ENCODE data around the gene BCAS1. TPM values are rescaled to one million over a fixed set of nuclear protein-coding genes. Genes with fewer than 3 reads are reported as not detected.

BCAS1 gene
- total and polyA plus RNA-seq, 3 donors from 2014 or later: 2.4 to 8.8 (median 3.3) TPM

DNA sequence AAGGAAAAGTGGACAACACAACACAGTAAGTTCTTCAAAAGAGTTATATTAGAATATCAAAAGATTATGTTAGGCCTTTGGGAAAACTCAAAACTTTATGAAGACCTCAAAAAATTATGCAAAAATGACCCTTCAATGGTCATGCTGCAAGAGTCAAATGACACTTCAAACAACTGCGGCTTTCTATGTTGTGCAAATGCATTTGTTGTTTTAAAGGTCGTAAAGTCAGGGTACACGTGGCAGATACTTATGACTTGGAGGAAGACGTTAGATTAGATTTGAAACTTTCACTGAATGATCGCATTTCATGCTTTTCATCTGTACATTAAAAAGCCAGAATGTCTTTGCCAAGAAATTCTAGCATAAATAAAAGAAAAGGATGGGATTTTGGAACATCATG lies 31.4 kb downstream of the BCAS1 start:
- H3K4me1 ChIP-seq: no peaks in the 10 kb centered on the region
- H3K27me3 ChIP-seq: no peaks in the 10 kb centered on the region
- 73 to 79% methylated on average over 5 of the region's 5 CpGs for WGBS, 2 donors
- H3K4me3 ChIP-seq: no peak overlapping the region
- no peaks in the 10 kb centered on the region for H3K9me3 ChIP-seq
- no peak for DNase-seq
- intact Hi-C loops (cut with DNase I; ENCODE audit: low total_unique reads): no loop called here
- no peak overlapping the region for H3K27ac ChIP-seq
- H3K36me3 ChIP-seq (ENCODE audit: low read depth, missing control alignments): no peaks in the 10 kb centered on the region
- no peak for TF ChIP-seq POLR2A (IDR thresholded peaks at IDR 0.05)
- TF ChIP-seq, protein P1, sequence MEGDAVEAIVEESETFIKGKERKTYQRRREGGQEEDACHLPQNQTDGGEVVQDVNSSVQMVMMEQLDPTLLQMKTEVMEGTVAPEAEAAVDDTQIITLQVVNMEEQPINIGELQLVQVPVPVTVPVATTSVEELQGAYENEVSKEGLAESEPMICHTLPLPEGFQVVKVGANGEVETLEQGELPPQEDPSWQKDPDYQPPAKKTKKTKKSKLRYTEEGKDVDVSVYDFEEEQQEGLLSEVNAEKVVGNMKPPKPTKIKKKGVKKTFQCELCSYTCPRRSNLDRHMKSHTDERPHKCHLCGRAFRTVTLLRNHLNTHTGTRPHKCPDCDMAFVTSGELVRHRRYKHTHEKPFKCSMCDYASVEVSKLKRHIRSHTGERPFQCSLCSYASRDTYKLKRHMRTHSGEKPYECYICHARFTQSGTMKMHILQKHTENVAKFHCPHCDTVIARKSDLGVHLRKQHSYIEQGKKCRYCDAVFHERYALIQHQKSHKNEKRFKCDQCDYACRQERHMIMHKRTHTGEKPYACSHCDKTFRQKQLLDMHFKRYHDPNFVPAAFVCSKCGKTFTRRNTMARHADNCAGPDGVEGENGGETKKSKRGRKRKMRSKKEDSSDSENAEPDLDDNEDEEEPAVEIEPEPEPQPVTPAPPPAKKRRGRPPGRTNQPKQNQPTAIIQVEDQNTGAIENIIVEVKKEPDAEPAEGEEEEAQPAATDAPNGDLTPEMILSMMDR (IDR thresholded peaks at IDR 0.05): no peak

GRCh38 chr20:54037525-54037924 lies 32.9 kb downstream of the BCAS1 start:
- Histone ChIP-seq H3K27ac (no peak overlapping the region), H3K4me1 (no peaks in the 10 kb centered on the region), H3K27me3 (no peaks in the 10 kb centered on the region), H3K36me3 (ENCODE audit: low read depth, missing control alignments) (no peaks in the 10 kb centered on the region), H3K4me3 (no peak overlapping the region), H3K9me3 (no peaks in the 10 kb centered on the region)
- 0 to 64% methylated on average over 1 of the region's 1 CpG for WGBS, 2 donors
- intact Hi-C loops (cut with DNase I; ENCODE audit: low total_unique reads): no loop called here
- TF ChIP-seq, protein P1 (IDR thresholded peaks at IDR 0.05): no peak
- no peak for TF ChIP-seq POLR2A (IDR thresholded peaks at IDR 0.05)
- DNase-seq: no peak

DNA sequence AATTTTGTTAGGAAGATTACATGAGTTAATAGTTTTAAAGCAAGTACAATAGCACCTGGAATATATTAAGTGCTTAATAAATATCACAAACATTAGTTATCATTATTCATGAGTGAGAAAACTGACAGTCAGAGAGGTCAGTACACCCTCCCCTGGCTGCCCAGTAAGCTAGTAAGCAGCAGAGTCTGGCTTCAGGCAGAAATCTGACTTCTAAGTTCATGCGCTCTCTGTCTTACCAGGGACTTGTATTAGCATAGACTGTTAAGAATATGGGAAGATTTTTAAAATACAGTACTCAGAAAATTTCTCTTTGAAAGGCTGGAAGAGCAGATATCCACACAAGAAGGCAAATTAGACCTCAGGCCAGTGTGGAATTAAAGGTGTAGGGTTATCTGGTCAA lies 40.8 kb downstream of the BCAS1 start:
- H3K27ac ChIP-seq: no peak overlapping the region
- H3K9me3 ChIP-seq: no peaks in the 10 kb centered on the region
- no peaks in the 10 kb centered on the region for H3K36me3 ChIP-seq (ENCODE audit: low read depth, missing control alignments)
- no peaks in the 10 kb centered on the region for H3K4me1 ChIP-seq
- intact Hi-C loops (cut with DNase I; ENCODE audit: low total_unique reads): no loop called here
- 86 to 94% methylated on average over 1 of the region's 1 CpG for WGBS, 2 donors
- no peak for DNase-seq
- no peak overlapping the region for H3K4me3 ChIP-seq
- H3K27me3 ChIP-seq: no peaks in the 10 kb centered on the region
- TF ChIP-seq POLR2A (IDR thresholded peaks at IDR 0.05): no peak
- TF ChIP-seq, protein P1 (IDR thresholded peaks at IDR 0.05): no peak

- no peaks in the 10 kb centered on the region for H3K36me3 ChIP-seq (ENCODE audit: low read depth, missing control alignments)
- no peaks in the 10 kb centered on the region for H3K27me3 ChIP-seq
- no peak for DNase-seq
- 69 to 73% methylated on average over 5 of the region's 5 CpGs for WGBS, 2 donors
- no peaks in the 10 kb centered on the region for H3K4me1 ChIP-seq
- H3K4me3 ChIP-seq: no peak overlapping the region
- no peak overlapping the region for H3K27ac ChIP-seq
- H3K9me3 ChIP-seq: no peaks in the 10 kb centered on the region
- intact Hi-C loops (cut with DNase I; ENCODE audit: low total_unique reads): no loop called here
- TF ChIP-seq POLR2A (IDR thresholded peaks at IDR 0.05): no peak
- TF ChIP-seq, protein P1 (IDR thresholded peaks at IDR 0.05): no peak
Measured at GRCh38 chr20:54029176-54029575, 41.2 kb downstream of the BCAS1 start.

DNA sequence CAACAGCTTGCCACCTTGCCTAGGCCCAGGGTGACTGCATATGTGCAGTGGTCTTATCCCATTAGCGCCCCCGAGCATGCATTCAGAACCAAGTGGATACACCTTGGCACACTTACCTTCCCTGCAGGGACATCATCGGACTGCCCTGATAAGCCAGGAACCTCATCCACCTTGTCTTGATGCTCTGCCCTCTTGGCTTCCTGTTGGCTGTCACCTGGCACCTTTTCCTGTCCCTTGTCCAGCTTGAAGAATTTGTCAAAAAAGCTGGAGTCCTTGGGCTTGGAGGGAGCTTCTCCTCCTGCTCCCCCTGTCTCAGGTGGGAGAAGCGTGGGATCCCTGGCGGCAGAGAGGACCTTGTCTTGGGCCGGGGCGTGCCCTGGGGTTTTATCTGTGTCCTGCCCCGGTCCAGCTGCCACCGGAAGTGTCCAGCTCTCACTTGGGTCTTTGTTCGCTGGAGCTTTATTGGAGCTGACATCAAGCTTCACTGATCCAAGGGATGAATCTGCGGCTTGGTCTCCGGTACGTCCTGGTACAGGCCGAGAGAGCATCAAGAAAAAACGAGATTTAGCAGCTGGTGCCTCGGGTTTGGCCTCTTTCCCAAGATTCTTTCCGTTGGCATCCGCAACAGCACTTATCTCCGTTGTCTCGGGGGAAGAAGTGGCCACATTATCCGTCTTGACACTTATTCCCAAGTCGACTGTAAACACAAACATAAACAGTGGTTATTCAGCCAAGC lies 42.0 kb downstream of the BCAS1 start:
- Histone ChIP-seq H3K4me1 (no peaks in the 10 kb centered on the region), H3K36me3 (ENCODE audit: low read depth, missing control alignments) (no peaks in the 10 kb centered on the region), H3K27me3 (no peaks in the 10 kb centered on the region), H3K4me3 (no peak overlapping the region), H3K9me3 (no peaks in the 10 kb centered on the region), H3K27ac (no peak overlapping the region)
- TF ChIP-seq, protein P1 (IDR thresholded peaks at IDR 0.05): no peak
- TF ChIP-seq POLR2A (IDR thresholded peaks at IDR 0.05): no peak
- 82 to 88% methylated on average over 22 of the region's 22 CpGs for WGBS, 2 donors
- intact Hi-C loops (cut with DNase I; ENCODE audit: low total_unique reads): no loop called here
- DNase-seq: no peak
